ENCODE measurements around the gene TRIM65.

The TRIM65 gene

DNA sequence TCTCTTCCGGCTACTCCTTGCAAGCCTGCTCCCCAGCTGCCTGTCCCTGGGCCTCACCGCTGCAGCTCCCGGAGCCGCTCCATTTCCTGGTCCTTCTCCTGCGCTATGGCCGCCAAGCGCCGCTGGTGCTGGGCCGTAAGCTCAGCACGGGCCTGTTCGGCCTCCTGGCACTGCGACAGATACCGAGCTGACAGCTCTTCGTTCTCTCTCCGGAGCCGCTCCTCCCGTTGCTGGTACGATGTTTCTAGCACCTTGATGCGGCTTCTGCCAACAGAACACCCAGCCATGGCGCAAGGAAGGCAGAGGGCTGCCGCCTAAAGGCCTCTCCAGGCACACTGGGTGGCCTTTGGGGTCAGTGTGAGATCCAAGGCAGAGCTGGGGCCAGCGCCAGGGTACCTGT lies 22.9 kb upstream of the TRIM65 start:
- no peak for FAIRE-seq
- no peak for DNase-seq (ENCODE audit: insufficient read length, low spot score)

DNA sequence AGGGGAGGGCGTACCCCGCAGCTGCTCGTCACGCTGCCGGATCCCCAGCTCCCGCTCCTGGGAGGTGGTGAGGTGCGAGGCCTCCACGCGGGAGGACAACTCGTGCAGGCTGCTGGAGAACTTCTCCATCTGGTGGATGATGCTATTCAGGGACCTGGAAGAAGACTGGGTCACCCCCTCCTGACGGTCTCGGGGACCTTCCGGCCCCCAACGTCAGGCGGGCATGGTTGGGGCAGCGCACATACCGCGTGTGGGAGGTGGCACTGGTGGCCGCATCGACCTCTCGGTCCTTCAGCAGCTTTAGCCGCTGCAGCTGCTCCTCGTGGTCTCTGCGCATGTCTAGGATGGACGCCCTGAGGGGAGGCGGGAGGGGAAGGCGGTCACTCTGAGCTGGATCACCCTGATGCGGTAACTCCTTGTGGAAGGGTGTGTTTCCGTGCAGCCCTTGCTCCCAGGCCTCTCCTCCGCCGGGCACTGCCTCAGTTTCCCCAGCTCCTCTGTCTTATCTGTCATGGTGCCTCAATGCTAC lies 21.2 kb upstream of the TRIM65 start:
- DNase-seq (ENCODE audit: insufficient read length, low spot score) (no peak), FAIRE-seq (no peak)

DNA sequence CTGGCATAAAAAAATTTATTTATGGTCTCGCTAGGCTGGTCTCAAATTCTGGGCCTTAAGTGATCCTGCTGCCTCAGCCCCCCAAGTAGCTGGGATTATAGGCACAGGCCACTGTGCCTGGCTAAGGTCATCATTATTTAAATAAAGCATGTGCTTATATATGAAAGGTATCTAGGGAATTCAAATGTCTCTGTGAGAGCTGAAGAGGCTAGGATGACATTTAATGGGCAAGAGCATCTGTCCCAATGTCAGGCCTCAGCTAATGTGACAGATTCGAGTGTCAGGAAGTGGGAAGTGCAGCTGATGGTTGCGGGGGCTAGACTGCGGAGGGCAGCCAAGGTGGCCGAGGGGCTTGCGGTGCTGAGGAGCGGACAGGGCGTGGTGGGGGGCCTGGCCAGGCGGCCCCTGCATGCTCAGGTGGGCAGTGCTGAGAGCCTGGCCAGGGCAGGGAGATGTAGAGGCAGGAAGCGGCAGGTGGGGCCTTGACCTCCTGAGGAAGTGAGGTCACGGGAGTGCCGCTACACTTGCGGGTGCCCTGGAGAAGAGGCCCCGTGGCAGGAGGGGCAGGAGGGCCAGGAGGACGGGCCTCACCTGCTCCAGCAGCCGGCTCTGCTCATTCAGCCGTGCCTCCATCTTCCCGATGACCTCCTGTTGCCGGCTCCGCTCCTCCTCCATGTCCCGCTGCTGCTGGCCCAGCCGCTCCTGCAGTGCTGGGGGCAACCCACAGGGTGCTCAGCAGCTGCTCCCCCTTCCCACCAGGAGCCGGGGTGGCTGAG lies 20.6 kb upstream of the TRIM65 start:
- DNase-seq (ENCODE audit: insufficient read length, low spot score) (no peak), FAIRE-seq (no peak)

GRCh38 chr17:75915268-75915667 lies 18.5 kb upstream of the TRIM65 start:
- FAIRE-seq (no peak), DNase-seq (ENCODE audit: insufficient read length, low spot score) (no peak)

DNA sequence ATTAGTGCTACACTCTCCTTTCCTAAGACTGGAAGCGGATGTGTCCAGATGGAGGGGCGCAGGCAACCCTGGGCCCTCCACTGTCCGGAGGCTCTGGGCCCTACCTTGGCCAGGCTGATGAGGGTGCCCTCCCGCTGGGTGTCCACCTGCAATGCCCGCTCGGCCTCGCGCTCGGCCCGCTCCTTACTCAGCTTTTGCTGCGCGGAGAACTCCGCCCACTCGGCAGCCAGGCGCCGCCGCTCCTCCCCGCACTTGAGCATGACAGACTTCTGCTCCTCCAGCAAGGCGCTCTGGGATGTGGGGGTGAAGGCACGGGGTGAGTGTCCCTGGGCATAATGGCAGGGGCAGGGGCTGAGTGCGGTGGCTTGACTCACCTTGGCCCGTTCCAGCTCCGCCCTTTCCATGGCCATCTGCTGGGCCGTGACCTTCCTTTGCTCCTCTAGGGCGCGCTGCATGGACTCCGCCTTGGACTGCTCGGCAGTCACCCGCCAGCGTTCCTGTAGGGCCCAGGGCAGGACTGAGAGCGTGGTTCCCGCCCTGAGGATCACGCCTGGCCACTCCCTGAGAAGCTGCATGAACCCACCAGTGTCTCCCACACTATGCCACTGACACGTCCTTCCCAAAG lies 18.0 kb upstream of the TRIM65 start:
- FAIRE-seq (no peak), DNase-seq (ENCODE audit: insufficient read length, low spot score) (no peak)

- DNase-seq (ENCODE audit: insufficient read length, low spot score) (no peak), FAIRE-seq (no peak)
Observed at GRCh38 chr17:75913537-75914210, 16.9 kb upstream of the TRIM65 start.

GRCh38 chr17:75910699-75911098 lies 13.9 kb upstream of the TRIM65 start:
- DNase-seq (ENCODE audit: insufficient read length, low spot score) (no peak), FAIRE-seq (no peak)

GRCh38 chr17:75909812-75910274 lies 13.1 kb upstream of the TRIM65 start:
- no peak for DNase-seq (ENCODE audit: insufficient read length, low spot score)

DNA sequence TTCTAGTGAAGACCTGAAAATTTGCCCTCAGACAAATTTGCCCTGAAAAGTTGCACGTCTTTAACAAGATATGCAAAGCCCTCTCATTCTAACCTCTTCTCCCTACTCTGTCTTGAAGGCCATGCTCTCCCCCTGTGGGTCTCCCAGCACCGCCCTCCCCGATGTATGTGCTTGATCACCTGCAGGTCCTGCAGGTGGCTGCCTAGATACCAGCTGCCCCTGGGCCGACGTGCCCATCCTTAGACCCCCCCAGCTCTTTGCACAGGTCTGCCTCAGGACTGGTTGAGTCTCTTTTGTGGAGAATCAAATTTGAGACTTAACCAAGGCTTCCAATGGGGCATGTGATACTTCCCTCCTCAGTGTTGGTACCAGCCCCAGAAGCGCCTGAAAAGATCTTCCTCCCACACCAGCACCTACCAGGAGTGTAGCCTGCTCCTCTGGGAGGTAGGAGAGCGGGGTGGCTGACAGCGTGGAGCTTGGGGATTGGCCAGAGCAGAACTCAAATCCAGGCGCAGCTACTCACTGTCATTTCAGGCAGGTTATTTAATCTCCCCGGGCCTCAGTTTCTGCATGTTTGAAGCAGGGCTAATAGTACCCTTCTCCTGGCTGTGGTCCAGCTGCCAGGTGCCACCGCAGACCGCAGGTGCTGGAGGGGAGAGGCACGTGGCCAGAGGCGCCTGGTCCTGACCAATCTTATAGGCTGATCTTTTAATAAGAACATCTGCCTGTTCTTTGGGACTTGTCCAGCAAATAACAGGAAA lies 12.5 kb upstream of the TRIM65 start:
- no peak for FAIRE-seq
- no peak for DNase-seq (ENCODE audit: insufficient read length, low spot score)

More at GRCh38 chr17:75909812-75910274, 13.1 kb upstream of the TRIM65 start:
- no peak for FAIRE-seq

DNA sequence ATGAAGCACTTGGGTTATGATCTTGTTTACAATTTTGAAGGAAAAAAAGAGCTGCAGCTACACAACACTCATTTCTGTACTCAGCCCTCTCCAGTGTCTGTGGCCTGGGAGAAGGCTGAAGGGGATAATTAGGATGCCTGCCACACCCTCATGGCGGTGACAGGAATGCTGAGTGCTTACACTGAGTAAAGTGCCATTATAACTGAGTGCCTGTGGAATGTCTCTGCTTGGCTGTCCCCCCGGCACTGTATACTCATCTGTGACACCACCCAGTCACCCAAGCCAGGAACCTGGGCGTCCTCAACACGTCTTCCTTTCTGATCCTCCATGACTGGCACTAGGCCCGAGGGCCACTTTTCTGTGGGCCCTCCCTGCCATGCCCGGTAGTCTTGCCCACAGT lies 11.4 kb upstream of the TRIM65 start:
- DNase-seq (ENCODE audit: insufficient read length, low spot score) (no peak), FAIRE-seq (no peak)

- DNase-seq (ENCODE audit: insufficient read length, low spot score) (no peak), FAIRE-seq (no peak)
Observed at GRCh38 chr17:75906143-75906884, 9.6 kb upstream of the TRIM65 start.

DNA sequence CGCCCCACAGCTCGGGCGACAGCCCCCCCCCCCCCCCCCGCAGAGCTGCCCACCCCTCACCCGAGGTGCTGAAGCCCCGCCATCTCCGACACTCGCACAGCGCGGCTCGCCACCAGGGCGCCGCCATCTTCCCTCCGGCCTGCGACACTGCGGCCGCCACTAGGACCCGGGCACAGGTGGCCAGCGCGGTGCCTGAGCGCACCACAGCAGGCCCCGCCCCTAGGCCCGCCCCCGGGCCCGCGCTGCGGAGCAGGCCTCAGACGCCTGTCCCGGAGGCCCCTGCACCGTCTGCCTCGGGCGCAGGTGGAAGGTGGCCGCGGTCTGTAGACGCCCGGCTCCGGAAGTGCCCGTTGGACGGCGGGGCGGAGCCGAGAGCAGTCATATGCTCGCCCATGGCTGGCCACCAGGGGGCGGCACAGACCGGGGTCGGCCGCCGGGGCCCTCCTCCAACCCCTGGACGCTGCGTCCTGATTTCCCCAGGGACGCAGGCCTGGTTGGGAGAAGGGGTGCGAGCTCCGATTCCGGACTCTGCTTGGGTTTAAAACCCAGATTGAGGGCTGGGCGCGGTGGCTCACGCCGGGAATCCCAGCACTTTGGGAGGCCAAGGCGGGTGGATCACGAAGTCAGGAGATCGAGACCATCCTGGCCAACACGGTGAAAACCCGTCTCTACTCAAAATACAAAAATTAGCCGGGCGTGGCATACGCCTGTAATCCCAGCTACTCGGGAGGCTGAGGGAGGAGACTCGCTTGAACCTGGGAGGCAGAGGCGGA lies 8.2 kb upstream of the TRIM65 start, which contains the start of gene MRPL38:
MRPL38 (minus strand) TSS at position 136 of the 773 bp plus-strand sequence; CDS start at position 127, 9 bp downstream.
- DNase-seq (ENCODE audit: insufficient read length, low spot score) (peak; percentile 99), FAIRE-seq (peak; percentile 97)

- DNase-seq (ENCODE audit: insufficient read length, low spot score) = no peak
- FAIRE-seq = no peak
Observed at GRCh38 chr17:75902406-75902805, 5.7 kb upstream of the TRIM65 start.

DNA sequence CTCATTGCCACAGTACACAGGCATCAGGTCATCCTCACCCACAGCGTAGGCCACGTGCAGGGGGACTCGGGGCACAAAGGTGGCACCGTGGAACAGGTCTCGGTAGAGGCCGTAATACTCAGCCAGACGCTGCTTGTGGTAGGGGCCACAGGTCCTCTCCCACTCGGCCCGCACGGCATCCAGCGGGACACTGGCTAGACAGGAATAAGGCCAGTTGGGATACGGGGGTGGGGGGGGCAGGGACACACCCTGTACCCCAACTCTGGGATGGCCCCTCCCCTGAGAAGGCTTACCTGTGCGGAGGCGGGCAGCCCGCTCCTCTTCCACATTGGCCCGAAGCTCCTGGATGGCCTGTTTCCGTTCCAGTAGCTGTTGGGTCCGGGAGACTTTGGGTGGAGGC lies 5.0 kb upstream of the TRIM65 start:
- FAIRE-seq = no peak

GRCh38 chr17:75900691-75901533 lies 4.2 kb upstream of the TRIM65 start:
- DNase-seq (ENCODE audit: insufficient read length, low spot score) = no peak
- FAIRE-seq = no peak

More for the DNA sequence above, 5.0 kb upstream of the TRIM65 start:
- no peak for DNase-seq (ENCODE audit: insufficient read length, low spot score)

DNA sequence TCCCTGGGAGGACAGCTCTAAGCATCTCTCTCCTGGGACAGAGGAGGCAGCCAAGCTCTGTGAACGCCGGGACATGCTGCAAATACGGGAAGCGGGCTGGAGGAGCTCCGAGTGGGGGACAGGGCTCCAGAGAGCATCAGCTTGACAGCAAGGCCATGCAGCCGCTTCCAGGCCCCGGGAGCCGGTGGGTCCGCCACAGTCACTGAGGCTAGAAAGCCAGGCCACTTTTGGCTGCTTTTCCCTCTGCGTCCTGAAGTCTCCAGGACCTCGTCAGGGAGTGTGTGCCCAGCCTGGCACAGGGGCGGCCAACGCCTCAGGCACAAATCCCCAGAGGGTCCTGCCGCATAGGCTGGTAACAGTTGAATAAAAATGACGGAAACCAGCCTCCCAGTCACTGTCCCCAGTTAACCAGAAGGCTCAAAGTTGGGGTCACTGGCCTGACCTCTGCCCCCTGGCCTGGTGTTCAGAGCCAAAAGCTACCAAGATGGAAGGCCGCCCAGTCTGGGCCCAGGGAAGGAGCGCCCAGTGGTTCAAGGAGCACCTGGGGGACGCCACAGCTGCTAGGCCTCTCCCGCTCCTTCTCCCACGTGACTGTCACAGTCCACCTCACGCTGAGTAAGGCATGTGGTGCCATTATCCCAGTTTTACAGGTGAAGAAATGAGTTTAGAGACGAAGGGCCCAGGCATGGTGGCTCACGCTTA lies 3.2 kb upstream of the TRIM65 start:
- DNase-seq (ENCODE audit: insufficient read length, low spot score) (no peak), FAIRE-seq (no peak)

DNA sequence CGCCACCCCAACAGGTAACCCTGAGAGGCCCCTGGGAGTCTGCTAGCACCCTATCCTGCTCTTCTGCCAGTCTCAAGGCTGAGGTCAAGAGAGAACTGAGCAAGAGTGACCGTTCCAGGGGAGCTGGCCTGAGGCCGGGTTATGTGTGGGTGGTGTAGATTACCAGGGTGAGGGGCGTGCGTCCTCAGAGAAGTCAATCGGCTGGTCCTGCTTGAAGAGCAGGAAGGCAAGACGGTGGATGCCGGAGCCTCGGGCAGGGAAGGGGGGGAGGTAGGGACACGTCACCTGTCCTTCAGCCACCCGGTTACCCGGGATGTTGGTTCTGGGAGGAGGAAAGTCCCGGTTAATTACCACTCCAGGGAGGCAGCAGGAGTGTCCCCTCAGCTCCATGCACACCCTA lies 2.6 kb upstream of the TRIM65 start:
- FAIRE-seq = no peak

DNA sequence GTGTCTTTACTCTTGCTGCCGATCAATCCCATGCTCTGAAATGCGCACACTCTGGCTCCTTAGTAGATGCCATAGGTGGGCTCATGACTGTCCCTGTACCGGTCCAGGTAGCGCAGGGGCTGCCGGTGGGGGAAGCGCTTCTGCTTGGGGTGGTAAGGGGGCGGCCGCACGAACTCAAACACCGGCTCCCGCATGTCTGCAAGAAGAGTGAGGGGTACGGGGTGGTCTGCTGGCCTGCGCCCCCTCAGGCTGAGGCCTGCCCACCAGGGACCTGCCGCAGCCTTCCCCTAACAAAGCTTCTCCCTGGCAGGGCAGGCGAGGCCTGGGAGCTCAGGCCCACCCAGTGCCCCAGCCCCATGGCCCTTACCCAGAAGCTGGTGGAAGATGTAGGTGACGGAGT lies 2.0 kb upstream of the TRIM65 start:
- FAIRE-seq (no peak), DNase-seq (ENCODE audit: insufficient read length, low spot score) (no peak)

More for the DNA sequence above, 2.6 kb upstream of the TRIM65 start:
- no peak for DNase-seq (ENCODE audit: insufficient read length, low spot score)

Measured in HTR-8/SVneo (cell line).